Upper lobe of left lung (tissue), 6 donors: ENCODE results near the gene SP6. TPM values are rescaled to one million over a fixed set of nuclear protein-coding genes. Genes with fewer than 3 reads are reported as not detected.

Experiments used
- ATAC-seq, 2 donors: fragments of 200-7000 bp; cut with Tn5 transposase; one replicate each; pipeline ENCODE4 v1.9.1; 2022; ENCODE audit warnings: mild to moderate bottlenecking in 2 of 2, moderate library complexity in 2 of 2; ENCODE audit not compliant: low FRiP score in 2 of 2
- DNase-seq, 2 donors: peaks; one replicate each; pipeline ENCODE4 v3.0.0-alpha.2; 2019 to 2020
- H3K27ac ChIP-seq, 4 donors: fragments of 200-600 bp; sonication (generic); one replicate each; pipeline ENCODE4 v1.5.1; 2016 to 2019
- H3K27me3 ChIP-seq, 4 donors: fragments of 200-600 bp; sonication (generic); one replicate each; pipeline ENCODE4 v1.5.1; 2017 to 2019
- H3K36me3 ChIP-seq, 4 donors: fragments of 200-600 bp; sonication (generic); one replicate each; pipeline ENCODE4 v1.5.1; 2016 to 2019
- H3K4me1 ChIP-seq, 4 donors: fragments of 200-600 bp; sonication (generic); one replicate each; pipeline ENCODE4 v1.5.1; 2018 to 2019
- H3K4me3 ChIP-seq, 4 donors: fragments of 200-600 bp; sonication (generic); one replicate each; pipeline ENCODE4 v1.5.1; 2017 to 2019; ENCODE audit warnings: mild to moderate bottlenecking in 2 of 4, moderate library complexity in 1 of 4
- H3K9me3 ChIP-seq, 4 donors: fragments of 200-600 bp; sonication (generic); one replicate each; pipeline ENCODE4 v1.5.1; 2018 to 2019
- EP300 ChIP-seq, 4 donors: sonication (generic); formaldehyde crosslinking; IDR thresholded peaks; one replicate each; pipeline ENCODE4 v1.5.1; 2017; ENCODE audit warnings: antibody characterized with exemption in 4 of 4, control low read depth in 2 of 4
- POLR2A ChIP-seq, 4 donors: fragments of 450-650 bp; IDR thresholded peaks; one replicate each; pipeline ENCODE4 v1.5.1; 2016 to 2017; ENCODE audit warnings: antibody characterized with exemption in 4 of 4, mild to moderate bottlenecking in 2 of 4
- POLR2AphosphoS5 ChIP-seq, 2 donors: sonication (generic); formaldehyde crosslinking; IDR thresholded peaks; one replicate each; pipeline ENCODE4 v1.5.1; 2017; ENCODE audit warnings: antibody characterized with exemption in 2 of 2
- WGBS, 2 donors: methylation state at CpG; one replicate each; pipeline ENCODE4 v1.1.5; 2017 to 2018; 5-methylcytosine and 5-hydroxymethylcytosine counted together
- total RNA-seq, 6 donors: library from RNA; depleted of rRNA in 4 of 6; stranded (reverse); fragments of >200 nt in 4 of 6; gene quantifications; one replicate each; pipeline versions ENCODE4 v1.1.0 to v1.2.1, GENCODE V29; 2016 to 2021
- TF ChIP-seq, protein P1 (sequence below), 6 experiments: fragments of 450-650 bp in 4 of 6; fragments of 200-600 bp in 2 of 6; sonication (generic) in 2 of 6; IDR thresholded peaks; one replicate each; pipeline ENCODE4 v1.5.1; 2016 to 2019; ENCODE audit warnings: antibody characterized with exemption in 6 of 6
- donor health status: DM: no; HTN: no; CAD: no; lungs with moderate emphysema.
- donor health status: DM: no; HTN: yes; CAD: no; lungs with severe emphysema.

Gene SP6
- total RNA-seq, 6 donors from 2014 or later: 0.76 to 6.4 (median 2.4) TPM

DNA sequence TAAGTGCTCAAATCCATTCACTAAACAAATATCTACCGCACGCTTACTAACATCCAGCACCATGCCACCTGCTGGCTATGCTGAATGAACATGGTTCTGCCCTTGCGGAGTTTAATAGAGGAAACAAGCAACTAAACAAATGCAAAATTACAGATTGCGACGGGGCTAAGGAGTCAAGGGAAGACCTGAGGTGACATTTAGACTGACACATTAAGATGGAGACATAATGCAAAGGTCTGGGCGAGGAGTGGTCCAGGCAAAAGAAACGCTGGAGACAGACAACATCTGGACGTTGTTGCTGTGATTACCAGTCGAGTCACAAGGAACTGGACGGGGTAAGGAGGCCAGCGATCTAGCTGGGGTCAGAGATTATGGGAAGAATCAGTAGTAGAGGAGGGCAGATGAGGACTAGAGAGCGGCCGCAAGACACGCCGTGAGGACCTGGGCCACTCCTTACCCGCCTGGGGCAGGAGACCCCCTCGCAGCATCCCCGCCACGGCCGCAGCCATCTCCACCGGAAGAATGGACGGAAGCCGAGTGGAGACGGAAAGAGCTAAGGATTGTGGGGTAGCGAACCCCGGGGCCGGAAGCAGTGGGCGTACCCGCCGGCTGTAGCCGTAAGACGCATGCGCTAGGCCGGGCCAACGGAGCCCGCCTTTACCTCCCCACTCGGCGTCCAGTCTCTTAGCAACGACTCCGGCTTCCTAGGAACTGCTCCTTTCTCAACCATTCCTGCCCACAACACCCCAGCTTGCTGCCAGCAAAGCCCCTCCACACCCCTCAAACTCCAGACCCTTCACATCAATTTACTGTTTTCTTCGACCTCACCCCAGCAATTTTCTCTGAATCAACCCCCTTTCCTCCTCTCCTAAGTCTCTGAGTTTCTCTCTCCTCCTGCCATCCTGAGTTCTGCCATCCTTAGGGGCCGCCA lies 19.7 kb downstream of the SP6 start, which contains the start of the genes LRRC46 and MRPL10:
LRRC46 (plus strand) TSS at position 668 of the 931 bp plus-strand sequence. CDS start 320 bp downstream, outside the sequence.
MRPL10 (minus strand) TSS at position 539 of the 931 bp plus-strand sequence; CDS start at position 509, 30 bp downstream.
- peaks cover 8 to 34% (median 24%) of the 10 kb centered on the region in 4 donors for H3K36me3 ChIP-seq
- H3K27ac ChIP-seq: peak within 1 kb of the TSS; percentile 78 to 85 (median 84)
- H3K4me1 ChIP-seq: peaks cover 30 to 51% (median 36%) of the 10 kb centered on the region in 4 donors
- 0% methylated on average over 42 of the region's 42 CpGs for WGBS, 2 donors
- peak; percentile 98 to 99 for TF ChIP-seq POLR2AphosphoS5 (IDR thresholded peaks at IDR 0.05)
- TF ChIP-seq EP300 (IDR thresholded peaks at IDR 0.05): peak in 1 of 4 donors; percentile 52
- TF ChIP-seq, protein P1, sequence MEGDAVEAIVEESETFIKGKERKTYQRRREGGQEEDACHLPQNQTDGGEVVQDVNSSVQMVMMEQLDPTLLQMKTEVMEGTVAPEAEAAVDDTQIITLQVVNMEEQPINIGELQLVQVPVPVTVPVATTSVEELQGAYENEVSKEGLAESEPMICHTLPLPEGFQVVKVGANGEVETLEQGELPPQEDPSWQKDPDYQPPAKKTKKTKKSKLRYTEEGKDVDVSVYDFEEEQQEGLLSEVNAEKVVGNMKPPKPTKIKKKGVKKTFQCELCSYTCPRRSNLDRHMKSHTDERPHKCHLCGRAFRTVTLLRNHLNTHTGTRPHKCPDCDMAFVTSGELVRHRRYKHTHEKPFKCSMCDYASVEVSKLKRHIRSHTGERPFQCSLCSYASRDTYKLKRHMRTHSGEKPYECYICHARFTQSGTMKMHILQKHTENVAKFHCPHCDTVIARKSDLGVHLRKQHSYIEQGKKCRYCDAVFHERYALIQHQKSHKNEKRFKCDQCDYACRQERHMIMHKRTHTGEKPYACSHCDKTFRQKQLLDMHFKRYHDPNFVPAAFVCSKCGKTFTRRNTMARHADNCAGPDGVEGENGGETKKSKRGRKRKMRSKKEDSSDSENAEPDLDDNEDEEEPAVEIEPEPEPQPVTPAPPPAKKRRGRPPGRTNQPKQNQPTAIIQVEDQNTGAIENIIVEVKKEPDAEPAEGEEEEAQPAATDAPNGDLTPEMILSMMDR (IDR thresholded peaks at IDR 0.05): peak in 1 of 6 experiments; percentile 44
- TF ChIP-seq POLR2A (IDR thresholded peaks at IDR 0.05): peak in 3 of 4 donors; percentile 70 to 92 (median 70)
- DNase-seq: peak; percentile 95 to 96
- H3K9me3 ChIP-seq: no peaks in the 10 kb centered on the region
- no peaks in the 10 kb centered on the region for H3K27me3 ChIP-seq
- H3K4me3 ChIP-seq: peak within 1 kb of the TSS; percentile 72 to 92 (median 80)
- ATAC-seq: peak; percentile 94 to 98

DNA sequence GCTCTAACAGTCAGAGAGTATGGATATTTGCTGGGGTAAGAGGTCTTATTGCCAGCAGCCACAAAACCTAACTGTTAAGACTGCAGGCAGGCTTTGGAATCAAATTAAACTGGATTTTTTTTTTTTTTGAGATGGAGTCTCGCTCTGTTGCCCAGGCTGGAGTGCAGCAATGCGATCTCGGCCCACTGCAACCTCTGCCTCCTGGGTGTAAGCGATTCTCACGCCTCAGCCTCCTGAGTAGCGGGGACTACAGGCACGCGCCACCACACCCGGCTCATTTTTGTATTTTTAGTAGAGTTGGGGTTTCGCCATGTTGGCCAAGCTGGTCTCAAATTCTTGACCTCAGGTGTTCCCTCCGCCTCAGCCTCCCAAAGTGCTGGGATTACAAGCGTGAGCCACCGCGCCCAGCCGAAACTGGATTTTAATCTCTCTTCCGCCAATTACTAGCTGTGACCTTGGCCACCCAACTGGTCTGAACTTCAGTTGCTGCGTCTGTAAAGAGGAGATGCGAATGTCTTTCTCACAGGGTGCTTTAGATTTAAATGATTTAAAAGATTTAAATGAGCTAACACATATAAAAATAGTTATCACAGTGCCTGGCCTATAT lies 20.5 kb downstream of the SP6 start:
- H3K4me3 ChIP-seq: peak overlapping the region; percentile 72 to 92 (median 80)
- ATAC-seq (no peak), DNase-seq (no peak)
- 73 to 75% methylated on average over 18 of the region's 18 CpGs for WGBS, 2 donors
- H3K4me1 ChIP-seq: peaks cover 25 to 47% (median 34%) of the 10 kb centered on the region in 4 donors
- H3K27me3 ChIP-seq: no peaks in the 10 kb centered on the region
- peak overlapping the region; percentile 78 to 85 (median 84) for H3K27ac ChIP-seq
- peaks cover 10 to 35% (median 25%) of the 10 kb centered on the region in 4 donors for H3K36me3 ChIP-seq
- TF ChIP-seq POLR2AphosphoS5 (IDR thresholded peaks at IDR 0.05) (no peak), POLR2A (IDR thresholded peaks at IDR 0.05) (no peak), EP300 (IDR thresholded peaks at IDR 0.05) (no peak)
- H3K9me3 ChIP-seq: no peaks in the 10 kb centered on the region

DNA sequence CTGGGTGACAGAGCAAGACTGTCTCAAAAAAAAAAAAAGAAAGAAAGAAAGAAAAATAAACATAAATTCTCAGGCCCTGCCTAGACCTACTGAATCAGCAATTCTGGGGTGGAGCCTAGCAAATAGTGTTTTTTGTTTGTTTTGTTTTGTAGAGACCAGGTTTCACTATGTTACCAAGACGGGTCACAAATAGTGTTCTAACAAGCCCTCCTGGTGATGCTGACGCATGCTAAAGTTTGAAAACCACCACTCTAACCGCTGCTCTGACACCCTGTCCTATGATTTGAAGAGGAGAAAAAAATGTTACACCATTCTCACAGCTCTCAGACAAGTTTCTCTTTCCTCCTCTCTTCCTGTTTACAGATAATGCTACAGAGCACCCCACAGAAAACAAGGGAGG lies 21.1 kb downstream of the SP6 start:
- H3K36me3 ChIP-seq: peaks cover 10 to 42% (median 31%) of the 10 kb centered on the region in 4 donors
- ATAC-seq (no peak), DNase-seq (no peak)
- TF ChIP-seq, protein P1 (IDR thresholded peaks at IDR 0.05): no peak
- TF ChIP-seq POLR2AphosphoS5 (IDR thresholded peaks at IDR 0.05): no peak
- TF ChIP-seq POLR2A (IDR thresholded peaks at IDR 0.05): peak in 1 of 4 donors; percentile 40
- TF ChIP-seq EP300 (IDR thresholded peaks at IDR 0.05): no peak
- H3K4me3 ChIP-seq: peak overlapping the region in 1 of 4 donors; percentile 77
- peaks cover 22 to 41% (median 30%) of the 10 kb centered on the region in 4 donors for H3K4me1 ChIP-seq
- 57 to 82% methylated on average over 3 of the region's 3 CpGs for WGBS, 2 donors
- no peaks in the 10 kb centered on the region for H3K9me3 ChIP-seq
- no peaks in the 10 kb centered on the region for H3K27me3 ChIP-seq
- peak overlapping the region in 2 of 4 donors; percentile 19 to 85 for H3K27ac ChIP-seq

DNA sequence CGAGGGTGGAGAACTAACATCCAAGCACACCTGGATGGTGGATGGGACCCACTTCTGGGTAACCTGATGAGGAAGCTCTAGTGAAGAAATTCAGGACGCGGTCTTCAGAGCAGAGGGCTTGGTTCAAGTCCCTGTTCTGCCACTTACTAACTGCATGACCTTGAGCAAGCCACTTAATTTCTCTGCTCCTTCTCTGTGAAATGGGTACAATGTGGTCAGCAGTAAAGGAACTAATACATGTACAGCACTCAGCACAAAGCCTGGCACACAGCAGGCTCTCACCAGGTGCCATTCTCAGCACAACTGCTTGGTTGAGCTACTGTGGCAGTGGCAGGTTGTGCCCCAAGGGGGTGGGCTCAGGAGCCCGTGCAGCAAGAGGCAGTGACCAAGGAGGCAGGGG lies 27.4 kb downstream of the SP6 start:
- Histone ChIP-seq H3K4me1 (peaks cover 23 to 38% (median 26%) of the 10 kb centered on the region in 4 donors), H3K36me3 (peaks cover 11 to 66% (median 54%) of the 10 kb centered on the region in 4 donors), H3K27ac (no peak overlapping the region), H3K4me3 (no peak overlapping the region), H3K9me3 (no peaks in the 10 kb centered on the region), H3K27me3 (no peaks in the 10 kb centered on the region)
- 89 to 96% methylated on average over 3 to 4 of the region's 4 CpGs for WGBS, 2 donors
- ATAC-seq (no peak), DNase-seq (no peak)
- TF ChIP-seq EP300 (IDR thresholded peaks at IDR 0.05) (no peak), POLR2AphosphoS5 (IDR thresholded peaks at IDR 0.05) (no peak), POLR2A (IDR thresholded peaks at IDR 0.05) (no peak)
- TF ChIP-seq, protein P1 (IDR thresholded peaks at IDR 0.05): no peak
